K562 (cell line): ENCODE data around the gene SPTBN4. TPM values are rescaled to one million over a fixed set of nuclear protein-coding genes. Genes with fewer than 3 reads are reported as not detected.

Experiments
- E2F6 ChIP-seq, 2 experiments: IDR thresholded peaks; 2 replicates each; pipeline ENCODE4 v1.6.1; 2011; ENCODE audit warnings: borderline replicate concordance in 1 of 2, control low read depth in 1 of 2, low read depth in 1 of 2, low read length in 1 of 2, mild to moderate bottlenecking in 1 of 2, mixed read lengths in 1 of 2, moderate library complexity in 1 of 2; ENCODE audit not compliant: insufficient read depth in 1 of 2, insufficient read length in 1 of 2, poor library complexity in 1 of 2, severe bottlenecking in 1 of 2; ENCODE audit errors: extremely low read depth in 1 of 2
- EP300 ChIP-seq: IDR thresholded peaks from 2 replicates; pipeline ENCODE4 v1.6.1; 2012; ENCODE audit warnings: low read length, improper control_type of control experiment
- GTF2A2 ChIP-seq: IDR thresholded peaks from 2 replicates; pipeline ENCODE4 v1.6.1; 2016; ENCODE audit warnings: mild to moderate bottlenecking, missing genetic modification characterization, missing compliant biosample characterization
- HMGN3 ChIP-seq: IDR thresholded peaks from 2 replicates; pipeline ENCODE4 v1.6.1; 2011; ENCODE audit warnings: borderline replicate concordance, low read depth, mild to moderate bottlenecking, mixed read lengths, low read length; ENCODE audit not compliant: insufficient read length; ENCODE audit errors: extremely low read depth
- HSF4 ChIP-seq: fragments of 250-450 bp; sonication (Bioruptor Pico); IDR thresholded peaks from 2 replicates; pipeline ENCODE4 v2.1.2; 2022; ENCODE audit warnings: mild to moderate bottlenecking, moderate library complexity, borderline replicate concordance
- MAFG ChIP-seq: fragments of 450-650 bp; conservative IDR thresholded peaks from 2 replicates; pipeline ENCODE4 v1.6.1; 2016; ENCODE audit warnings: missing genetic modification characterization, missing compliant biosample characterization
- NFE2L1 ChIP-seq: fragments of 450-650 bp; IDR thresholded peaks from 2 replicates; pipeline ENCODE4 v1.6.1; 2016; ENCODE audit warnings: missing genetic modification characterization, low read depth, mild to moderate bottlenecking, missing compliant biosample characterization, moderate library complexity, borderline replicate concordance
- NFRKB ChIP-seq: fragments of 450-650 bp; IDR thresholded peaks from 2 replicates; pipeline ENCODE4 v1.6.1; 2016; ENCODE audit warnings: low read depth
- POLR2B ChIP-seq: fragments of 450-650 bp; IDR thresholded peaks from 2 replicates; pipeline ENCODE4 v1.6.1; 2018; ENCODE audit warnings: low read depth; ENCODE audit not compliant: partially characterized antibody
- RHOXF2B ChIP-seq: fragments of 250-450 bp; sonication (Bioruptor Pico); conservative IDR thresholded peaks from 2 replicates; pipeline ENCODE4 v1.5.1; 2021
- SMC3 ChIP-seq: conservative IDR thresholded peaks from 2 replicates; pipeline ENCODE4 v1.6.1; 2011; ENCODE audit warnings: low read depth, low read length, improper control_type of control experiment; ENCODE audit not compliant: insufficient read depth
- SP1 ChIP-seq: sonication (generic); formaldehyde crosslinking; IDR thresholded peaks from 2 replicates; pipeline ENCODE4 v1.8.1; 2022; ENCODE audit warnings: mild to moderate bottlenecking, missing genetic modification reagents
- TBP ChIP-seq: optimal IDR thresholded peaks from 2 replicates; pipeline ENCODE3; 2011; ENCODE audit warnings: low read depth, low read length, improper control_type of control experiment
- TCFL5 ChIP-seq: fragments of 250-450 bp; sonication (Bioruptor Pico); conservative IDR thresholded peaks from 2 replicates; pipeline ENCODE4 v1.6.1; 2021; ENCODE audit warnings: mild to moderate bottlenecking, moderate library complexity, matching md5 sums
- TOE1 ChIP-seq, 2 experiments: fragments of 450-650 bp in 1 of 2; sonication (generic) in 1 of 2; formaldehyde crosslinking in 1 of 2; IDR thresholded peaks; 2 replicates each; pipeline versions ENCODE4 v1.7.1 to v1.8.0; 2016 to 2022; ENCODE audit warnings: borderline replicate concordance in 2 of 2, mild to moderate bottlenecking in 2 of 2, antibody characterized with exemption in 1 of 2, inconsistent platforms in 1 of 2, low read depth in 1 of 2, missing genetic modification reagents in 1 of 2, moderate library complexity in 1 of 2
- ZBTB8A ChIP-seq: fragments of 450-650 bp; IDR thresholded peaks from 2 replicates; pipeline ENCODE4 v1.6.1; 2018; ENCODE audit warnings: mild to moderate bottlenecking, moderate library complexity; ENCODE audit not compliant: partially characterized antibody
- ZNF174 ChIP-seq: fragments of 250-450 bp; sonication (Bioruptor Pico); IDR thresholded peaks from 2 replicates; pipeline ENCODE4 v1.4.0; 2020; ENCODE audit warnings: mild to moderate bottlenecking
- ZNF217 ChIP-seq: sonication (generic); formaldehyde crosslinking; IDR thresholded peaks from 2 replicates; pipeline ENCODE4 v1.8.0; 2022; ENCODE audit warnings: mild to moderate bottlenecking, missing genetic modification reagents
- ZZZ3 ChIP-seq: fragments of 450-650 bp; IDR thresholded peaks from 2 replicates; pipeline ENCODE4 v1.6.1; 2016; ENCODE audit warnings: antibody characterized with exemption, mild to moderate bottlenecking, moderate library complexity
- polyA plus RNA-seq, 8 experiments: library from polyadenylated mRNA; depleted of rRNA in 4 of 8; stranded (reverse) in 5 of 8; unstranded in 3 of 8; fragments of >200 nt; fragmentation: Nextera tagmentation in 2 of 8; fragmentation: Illumina TruSeq in 1 of 8; extraction: Ambion mirVana in 2 of 8; extraction: Trizol in 1 of 8; gene quantifications; 2 replicates each; pipeline versions ENCODE4 v1.2.1 to v1.2.3, GENCODE V29; 2011 to 2014; ENCODE audit warnings: inconsistent platforms in 1 of 8, missing spikeins in 1 of 8
- total RNA-seq, 7 experiments: library from RNA; depleted of rRNA in 6 of 7; stranded (reverse); fragments of >200 nt in 6 of 7; fragmentation: Illumina TruSeq in 2 of 7; extraction: Trizol in 2 of 7; gene quantifications; 2 replicates each; pipeline versions ENCODE4 v1.2.1 to v1.2.3, GENCODE V29; 2011 to 2021; ENCODE audit warnings: low replicate concordance in 1 of 7
- TF ChIP-seq, protein P1 (sequence below): fragments of 450-650 bp; IDR thresholded peaks from 2 replicates; pipeline ENCODE4 v1.7.0; 2016; ENCODE audit warnings: borderline replicate concordance
- TF ChIP-seq, protein P2 (sequence below), 2 experiments: fragments of 450-650 bp; IDR thresholded peaks; 2 replicates each; pipeline ENCODE4 v1.6.1; 2016

SPTBN4 gene
- total and polyA plus RNA-seq, 9 of the 15 experiments (the other 6 are each of a cell fraction or from before 2014, with no cell fraction given), result 0.01 to 1.5 (median 0.86) TPM

DNA sequence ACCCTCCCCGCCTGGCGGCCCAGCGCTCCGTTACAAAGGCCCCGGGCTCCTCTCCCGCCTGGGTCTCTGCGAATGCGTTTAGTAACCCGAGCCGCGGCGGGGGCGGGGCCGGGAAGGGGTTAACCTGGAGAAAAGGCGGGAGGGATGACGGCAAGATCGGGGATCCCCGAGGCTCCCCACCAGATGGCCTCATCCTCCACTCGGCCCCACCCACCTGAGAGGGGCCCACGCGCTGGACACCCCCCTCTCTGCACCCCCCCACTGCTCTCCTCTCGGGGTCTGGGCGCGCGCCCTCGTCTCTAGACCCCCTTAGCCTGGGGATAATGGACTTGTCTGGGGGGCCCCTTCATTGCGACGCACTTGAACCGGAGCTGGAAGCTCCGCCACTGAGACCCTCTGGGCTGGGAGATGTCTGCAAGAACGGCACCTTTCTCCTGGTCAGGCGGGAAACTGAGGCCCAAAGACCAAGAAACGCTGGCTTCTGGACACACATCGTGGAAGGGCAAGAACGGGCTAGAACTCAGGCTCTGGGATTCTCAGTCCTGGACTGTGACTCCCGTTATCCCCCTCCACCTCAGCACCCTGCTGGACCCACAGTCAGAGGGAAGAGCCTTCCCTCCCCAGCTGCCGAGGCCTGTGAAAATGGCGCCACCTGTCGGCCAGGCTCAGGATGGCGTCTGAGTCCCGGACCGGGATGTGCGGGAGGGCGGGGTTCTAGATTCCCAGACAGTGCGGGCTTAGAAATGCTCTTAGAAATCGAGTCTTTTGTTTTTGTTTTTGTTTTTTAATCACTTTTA is 131.5 kb downstream of the SPTBN4 start (continued):
- no peak for TF ChIP-seq TCFL5
- peak; percentile 44 for TF ChIP-seq TBP
- TF ChIP-seq HSF4 (CRISPR knock-in tag), result no peak
- TF ChIP-seq E2F6 (IDR thresholded peaks at IDR 0.05; ENCODE audit: borderline replicate concordance in 1 of 2, extremely low read depth in 1 of 2, insufficient read depth in 1 of 2, insufficient read length in 1 of 2, low read depth in 1 of 2, low read length in 1 of 2, poor library complexity in 1 of 2, severe bottlenecking in 1 of 2), result peak; percentile 57 to 73
- peak; percentile 28; the same call in 1 of the 2 replicates for TF ChIP-seq EP300
- TF ChIP-seq GTF2A2 (tag), result no peak
- TF ChIP-seq, protein P1, sequence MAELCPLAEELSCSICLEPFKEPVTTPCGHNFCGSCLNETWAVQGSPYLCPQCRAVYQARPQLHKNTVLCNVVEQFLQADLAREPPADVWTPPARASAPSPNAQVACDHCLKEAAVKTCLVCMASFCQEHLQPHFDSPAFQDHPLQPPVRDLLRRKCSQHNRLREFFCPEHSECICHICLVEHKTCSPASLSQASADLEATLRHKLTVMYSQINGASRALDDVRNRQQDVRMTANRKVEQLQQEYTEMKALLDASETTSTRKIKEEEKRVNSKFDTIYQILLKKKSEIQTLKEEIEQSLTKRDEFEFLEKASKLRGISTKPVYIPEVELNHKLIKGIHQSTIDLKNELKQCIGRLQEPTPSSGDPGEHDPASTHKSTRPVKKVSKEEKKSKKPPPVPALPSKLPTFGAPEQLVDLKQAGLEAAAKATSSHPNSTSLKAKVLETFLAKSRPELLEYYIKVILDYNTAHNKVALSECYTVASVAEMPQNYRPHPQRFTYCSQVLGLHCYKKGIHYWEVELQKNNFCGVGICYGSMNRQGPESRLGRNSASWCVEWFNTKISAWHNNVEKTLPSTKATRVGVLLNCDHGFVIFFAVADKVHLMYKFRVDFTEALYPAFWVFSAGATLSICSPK, result 0 out of 2 replicates have a peak, but pooled peaks have one; percentile 49
- TF ChIP-seq NFE2L1 (tag), result no peak
- no peak for TF ChIP-seq POLR2B
- peak; percentile 72 for TF ChIP-seq SP1 (CRISPR knock-in tag)
- TF ChIP-seq ZZZ3, result no peak
- no peak for TF ChIP-seq ZNF174 (CRISPR knock-in tag)
- TF ChIP-seq, protein P2, sequence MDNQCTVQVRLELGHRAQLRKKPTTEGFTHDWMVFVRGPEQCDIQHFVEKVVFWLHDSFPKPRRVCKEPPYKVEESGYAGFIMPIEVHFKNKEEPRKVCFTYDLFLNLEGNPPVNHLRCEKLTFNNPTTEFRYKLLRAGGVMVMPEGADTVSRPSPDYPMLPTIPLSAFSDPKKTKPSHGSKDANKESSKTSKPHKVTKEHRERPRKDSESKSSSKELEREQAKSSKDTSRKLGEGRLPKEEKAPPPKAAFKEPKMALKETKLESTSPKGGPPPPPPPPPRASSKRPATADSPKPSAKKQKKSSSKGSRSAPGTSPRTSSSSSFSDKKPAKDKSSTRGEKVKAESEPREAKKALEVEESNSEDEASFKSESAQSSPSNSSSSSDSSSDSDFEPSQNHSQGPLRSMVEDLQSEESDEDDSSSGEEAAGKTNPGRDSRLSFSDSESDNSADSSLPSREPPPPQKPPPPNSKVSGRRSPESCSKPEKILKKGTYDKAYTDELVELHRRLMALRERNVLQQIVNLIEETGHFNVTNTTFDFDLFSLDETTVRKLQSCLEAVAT (IDR thresholded peaks at IDR 0.05), result 0 out of 4 replicates have a peak, but pooled peaks of 1 of the 2 experiments have one; percentile 8
- no peak for TF ChIP-seq ZNF217
- TF ChIP-seq RHOXF2B (CRISPR knock-in tag), result no peak
- peak; percentile 82 for TF ChIP-seq SMC3
- TF ChIP-seq NFRKB, result no peak
- no peak for TF ChIP-seq MAFG (tag)
- peak; percentile 97 for TF ChIP-seq TOE1 (IDR thresholded peaks at IDR 0.05; ENCODE audit: borderline replicate concordance)
- no peak for TF ChIP-seq TOE1 (CRISPR knock-in tag; IDR thresholded peaks at IDR 0.05; ENCODE audit: borderline replicate concordance, low read depth)
- no peak for TF ChIP-seq ZBTB8A
- peak; percentile 28 for TF ChIP-seq HMGN3
